ENCODE results near the gene STARD5.
A peak's percentile ranks its signal among the peaks of the same experiment; 100 is the strongest.

The STARD5 gene

GRCh38 chr15:81309647-81310450 lies 14.1 kb downstream of the STARD5 start:
- DNase-seq, result no peak

DNA sequence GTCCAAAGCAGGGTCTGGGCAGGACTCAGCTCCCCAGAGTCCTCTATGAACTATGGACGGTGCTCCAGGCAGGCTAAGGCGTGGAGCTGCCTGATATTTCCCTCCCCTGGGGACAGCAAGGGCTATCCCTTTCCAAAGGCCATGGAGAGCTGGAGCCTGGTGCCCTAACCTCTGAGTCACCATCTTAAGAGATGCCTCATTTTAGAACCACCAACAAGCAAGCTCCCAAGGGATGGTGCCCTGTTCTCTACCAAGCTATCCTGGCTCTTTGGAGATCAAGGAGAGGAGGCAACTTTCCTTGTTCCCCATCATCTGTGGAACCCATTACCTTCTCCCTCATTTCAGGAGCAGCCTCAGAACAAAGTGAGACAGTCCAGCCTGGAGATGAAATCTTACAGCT lies 15.7 kb downstream of the STARD5 start:
- DNase-seq, result no peak

- no peak for DNase-seq
These were observed 19.7 kb downstream of the STARD5 start for GRCh38 chr15:81304226-81304625.

DNA sequence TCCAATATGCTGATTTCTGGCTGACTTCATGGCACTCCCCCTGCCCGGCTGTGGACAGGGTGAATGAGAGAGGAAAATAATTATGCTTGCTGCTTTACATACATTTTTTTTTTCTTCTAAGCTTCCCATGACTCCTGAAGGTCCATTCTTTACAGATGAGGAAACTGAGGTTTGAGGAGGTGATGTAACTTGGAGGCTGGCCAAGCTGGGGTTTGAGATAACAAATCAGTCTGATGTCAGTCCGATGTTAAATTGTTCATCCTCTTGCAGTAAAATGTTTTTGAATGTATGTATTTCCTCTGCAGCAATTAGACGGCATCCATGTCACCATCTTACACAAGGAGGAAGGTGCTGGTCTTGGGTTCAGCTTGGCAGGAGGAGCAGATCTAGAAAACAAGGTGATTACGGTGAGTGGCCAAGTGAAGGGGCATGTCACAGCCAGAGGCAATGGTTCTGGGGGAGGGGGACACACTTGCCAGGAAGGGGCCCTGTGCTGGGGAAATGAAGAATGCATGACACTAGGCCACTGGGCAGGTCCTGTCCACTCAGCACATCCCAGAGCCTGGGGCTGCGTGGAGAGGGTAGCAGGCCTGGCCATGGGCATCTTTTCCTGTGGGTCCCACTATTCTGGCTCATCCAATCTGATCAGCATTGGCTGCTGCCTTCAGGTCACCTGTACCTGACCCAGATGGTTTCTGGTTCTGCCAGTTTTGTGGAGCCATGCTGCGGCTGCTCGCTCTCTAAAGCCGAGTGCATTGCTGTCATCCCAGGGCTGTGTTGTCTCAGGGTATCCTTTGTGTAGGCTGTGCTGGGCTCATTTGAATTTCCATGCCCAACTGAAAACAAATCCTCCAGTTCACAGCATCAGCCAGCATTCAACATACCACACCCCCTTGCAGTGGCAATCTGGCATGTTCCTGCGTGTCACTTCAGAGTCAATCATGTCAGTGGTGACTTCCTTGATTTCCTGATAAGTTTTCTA lies 20.4 kb downstream of the STARD5 start:
- no peak for DNase-seq

DNA sequence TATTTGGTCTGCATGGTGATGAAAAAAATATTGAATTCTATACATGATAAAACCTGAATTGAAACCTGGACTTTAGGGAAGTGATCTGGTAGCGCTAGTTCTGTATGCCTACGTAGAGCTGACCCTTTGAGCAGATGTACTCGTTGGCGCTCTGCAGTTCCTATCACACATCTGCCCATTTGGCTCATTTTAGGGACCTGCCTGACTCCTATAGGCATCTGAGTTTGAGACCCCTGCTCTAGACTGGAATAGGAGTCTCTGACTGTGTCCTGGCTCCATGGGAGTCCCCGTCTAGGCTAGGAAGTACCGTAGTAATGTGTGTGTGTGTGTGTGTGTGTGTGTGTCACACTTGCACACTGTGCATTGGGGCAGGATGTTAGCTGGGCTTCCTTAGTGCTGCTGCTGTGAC lies 21.2 kb downstream of the STARD5 start:
- DNase-seq, result no peak

GRCh38 chr15:81301815-81302399 lies 22.0 kb downstream of the STARD5 start:
- no peak for DNase-seq

GRCh38 chr15:81301385-81301784 lies 22.6 kb downstream of the STARD5 start:
- no peak for DNase-seq

DNA sequence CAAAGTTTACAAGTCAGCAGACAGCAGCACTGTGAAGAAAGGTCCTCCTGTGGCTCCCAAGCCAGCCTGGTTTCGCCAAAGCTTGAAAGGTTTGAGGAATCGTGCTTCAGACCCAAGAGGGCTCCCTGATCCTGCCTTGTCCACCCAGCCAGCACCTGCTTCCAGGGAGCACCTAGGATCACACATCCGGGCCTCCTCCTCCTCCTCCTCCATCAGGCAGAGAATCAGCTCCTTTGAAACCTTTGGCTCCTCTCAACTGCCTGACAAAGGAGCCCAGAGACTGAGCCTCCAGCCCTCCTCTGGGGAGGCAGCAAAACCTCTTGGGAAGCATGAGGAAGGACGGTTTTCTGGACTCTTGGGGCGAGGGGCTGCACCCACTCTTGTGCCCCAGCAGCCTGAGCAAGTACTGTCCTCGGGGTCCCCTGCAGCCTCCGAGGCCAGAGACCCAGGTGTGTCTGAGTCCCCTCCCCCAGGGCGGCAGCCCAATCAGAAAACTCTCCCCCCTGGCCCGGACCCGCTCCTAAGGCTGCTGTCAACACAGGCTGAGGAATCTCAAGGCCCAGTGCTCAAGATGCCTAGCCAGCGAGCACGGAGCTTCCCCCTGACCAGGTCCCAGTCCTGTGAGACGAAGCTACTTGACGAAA lies 24.2 kb downstream of the STARD5 start:
- DNase-seq, result no peak

- DNase-seq, result no peak
These were observed 24.8 kb downstream of the STARD5 start for GRCh38 chr15:81299156-81299555.

DNA sequence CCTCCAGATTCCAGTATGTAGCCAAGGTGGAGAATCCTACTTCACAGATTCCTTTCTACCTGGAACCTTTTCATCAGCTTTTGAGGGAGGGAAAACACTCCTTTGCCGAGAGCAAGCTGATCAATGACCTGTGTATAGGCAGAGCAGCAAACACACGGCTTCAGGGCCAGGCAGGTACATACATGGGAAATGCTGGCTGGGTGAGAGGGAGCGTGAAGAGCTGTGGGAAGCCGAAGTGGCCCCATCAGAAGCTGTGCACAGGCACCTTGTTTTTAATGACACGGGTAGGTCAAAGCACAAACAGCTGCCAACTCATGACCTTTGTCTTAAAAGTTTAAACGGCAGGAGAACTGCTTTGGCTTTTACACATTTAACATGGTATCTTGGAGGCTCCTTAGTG lies 25.3 kb downstream of the STARD5 start:
- DNase-seq, result no peak

DNA sequence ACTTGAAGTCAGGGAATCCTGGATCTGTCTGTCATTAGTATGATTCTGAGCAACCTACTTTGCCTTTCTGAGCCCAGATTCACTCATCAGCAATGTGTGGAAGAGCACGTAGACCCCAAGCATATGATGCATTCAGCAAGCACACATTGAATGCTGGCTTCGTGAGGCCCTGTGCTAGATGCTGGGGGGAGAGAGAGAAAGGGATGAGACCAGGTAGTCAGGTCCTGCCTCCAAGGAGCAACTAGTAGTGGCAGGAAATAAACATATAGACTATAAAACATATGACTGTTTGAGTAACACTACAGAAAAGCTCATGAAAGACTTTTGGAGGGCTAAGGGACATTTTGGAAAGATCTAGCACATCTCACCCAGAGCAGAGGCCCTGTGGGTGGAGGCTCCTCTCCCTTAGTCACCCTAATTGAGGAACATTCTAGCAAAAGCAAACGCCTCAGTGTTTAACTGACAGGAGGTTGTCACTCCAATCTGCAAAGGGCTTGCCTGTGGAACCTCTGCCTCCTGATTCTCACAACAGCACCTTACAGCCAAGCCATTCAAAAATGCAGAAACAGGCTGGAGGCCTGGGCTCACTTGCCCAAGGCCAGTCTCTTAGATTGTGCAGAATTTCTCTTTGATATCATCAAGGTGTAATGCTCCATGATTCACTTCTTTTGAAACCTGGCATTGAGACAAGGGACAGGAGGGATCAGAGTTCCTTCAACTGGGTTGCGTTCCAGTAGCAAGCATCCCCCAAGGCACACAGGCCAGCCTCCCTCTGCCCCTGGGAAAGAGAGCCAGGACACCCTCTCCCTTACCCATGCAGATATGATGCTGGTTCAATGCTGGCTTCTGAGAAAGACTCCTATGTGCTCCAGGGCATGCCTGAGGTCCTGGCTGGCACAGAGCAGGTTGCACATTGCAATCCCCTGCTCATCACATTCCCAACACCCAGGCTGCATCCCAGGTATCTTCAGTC lies 26.1 kb downstream of the STARD5 start:
- DNase-seq, result no peak

DNA sequence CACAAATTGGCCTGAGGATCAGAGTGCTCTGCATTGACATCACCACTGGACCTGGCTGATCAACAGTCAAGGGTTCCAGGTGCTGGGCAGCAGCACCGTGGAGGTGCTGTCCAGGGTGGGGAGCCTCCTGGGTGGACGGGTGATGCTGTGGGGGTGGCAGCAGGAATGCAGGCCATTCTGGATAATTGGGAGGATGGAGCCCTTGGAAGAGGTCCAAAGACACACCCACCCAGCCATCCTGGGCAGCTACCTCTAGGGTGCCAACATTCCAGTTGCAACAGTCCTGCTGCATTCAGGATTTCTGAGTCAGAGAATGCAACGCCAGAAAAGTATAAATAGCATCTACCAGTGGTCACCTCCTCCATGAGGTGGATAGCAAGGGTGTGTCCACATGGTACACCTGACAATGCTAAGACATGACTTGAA lies 26.8 kb downstream of the STARD5 start:
- DNase-seq, result no peak

- no peak for DNase-seq
These were observed 27.3 kb downstream of the STARD5 start for GRCh38 chr15:81296673-81297072.

DNA sequence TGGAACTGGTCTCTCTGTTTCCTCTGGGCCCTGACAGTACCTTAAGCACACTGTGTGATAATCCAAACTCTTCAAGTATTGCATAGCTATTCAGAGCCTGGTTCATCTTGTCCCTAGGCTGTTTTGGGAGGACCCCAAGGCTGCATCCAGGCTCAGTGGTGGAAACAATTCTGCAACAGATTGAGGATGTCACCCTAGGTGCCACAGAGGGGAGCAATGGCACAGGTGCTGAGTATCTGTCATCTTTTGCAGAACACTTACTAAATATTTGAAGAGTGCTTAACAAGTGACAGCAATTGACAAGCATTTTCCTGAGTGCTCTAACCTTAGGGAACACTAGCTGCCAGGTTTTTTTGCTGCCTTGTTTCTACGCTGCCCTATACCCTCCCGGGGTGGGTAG lies 27.8 kb downstream of the STARD5 start:
- no peak for DNase-seq

DNA sequence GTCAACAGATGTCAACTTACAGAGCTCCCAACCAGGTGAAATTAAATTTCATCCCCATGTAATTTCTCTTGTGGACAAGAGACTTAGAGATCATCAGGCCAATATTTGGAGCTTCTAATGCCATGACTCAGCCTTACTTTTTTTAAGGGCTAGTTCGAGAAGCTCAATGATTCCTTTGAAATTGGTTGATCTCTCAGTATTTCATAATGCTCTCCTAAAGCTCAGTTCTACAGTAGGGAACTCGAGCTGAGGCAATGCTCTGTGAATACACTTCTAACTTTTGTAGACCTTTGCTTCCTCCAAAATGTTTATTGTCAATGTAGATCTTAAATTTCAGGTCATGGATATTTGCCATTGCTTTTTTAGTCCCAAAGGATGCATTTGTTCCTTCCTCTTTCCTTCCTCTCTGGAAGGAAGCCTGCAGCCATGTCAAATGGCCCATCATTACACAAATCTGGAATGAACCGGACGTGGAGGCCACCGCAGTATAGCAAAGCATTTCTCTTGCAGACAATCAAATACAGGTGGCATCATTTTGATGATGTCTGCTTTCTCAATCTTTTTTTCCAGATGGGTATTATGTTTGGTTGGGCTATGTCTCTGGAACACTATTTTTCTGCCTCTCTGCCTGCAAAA lies 28.3 kb downstream of the STARD5 start:
- no peak for DNase-seq

GRCh38 chr15:81294516-81294880 lies 29.4 kb downstream of the STARD5 start:
- DNase-seq, result peak; percentile 41

- DNase-seq, result no peak
These were observed 30.0 kb downstream of the STARD5 start for GRCh38 chr15:81293728-81294515.

DNA sequence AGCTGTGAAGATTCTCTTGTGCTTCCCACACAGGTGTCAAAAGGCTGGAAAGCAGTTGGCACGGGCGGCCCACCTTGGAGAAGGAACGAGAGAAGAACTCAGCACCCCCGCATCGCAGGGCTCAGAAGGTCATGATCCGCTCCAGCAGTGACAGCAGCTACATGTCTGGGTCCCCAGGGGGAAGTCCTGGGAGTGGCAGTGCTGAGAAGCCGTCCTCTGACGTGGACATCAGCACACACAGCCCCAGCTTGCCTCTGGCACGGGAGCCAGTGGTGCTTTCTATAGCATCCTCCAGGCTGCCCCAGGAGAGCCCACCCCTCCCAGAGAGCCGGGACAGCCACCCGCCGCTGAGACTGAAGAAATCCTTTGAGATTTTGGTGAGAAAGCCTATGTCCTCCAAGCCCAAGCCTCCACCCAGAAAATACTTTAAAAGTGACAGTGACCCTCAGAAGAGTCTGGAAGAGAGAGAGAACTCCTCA lies 31.4 kb downstream of the STARD5 start:
- DNase-seq, result no peak

GRCh38 chr15:81291916-81292522 lies 31.9 kb downstream of the STARD5 start:
- no peak for DNase-seq

DNA sequence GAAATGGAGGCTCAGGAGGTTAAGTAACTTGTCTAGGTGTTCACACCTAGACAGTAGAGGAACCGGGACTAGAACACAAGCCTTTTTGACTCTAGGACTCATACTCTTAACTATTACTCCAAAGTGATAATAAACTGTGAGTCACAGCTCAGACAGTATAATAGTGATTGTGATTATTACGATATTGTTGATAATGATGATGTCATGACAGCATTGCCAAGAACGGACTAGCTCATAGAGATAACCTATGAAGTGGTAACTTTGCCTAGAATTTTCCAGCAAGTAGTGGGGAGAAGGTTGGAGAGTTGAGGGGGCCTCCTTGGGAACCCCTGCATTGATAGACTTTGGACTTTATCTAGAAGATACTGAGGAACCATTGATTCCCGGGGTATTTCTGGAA lies 34.0 kb downstream of the STARD5 start:
- no peak for DNase-seq
